NCI-H2171 treated with DMSO at 0.1 percent for 48 hours (cell line): ENCODE measurements around the gene OR1I1.
"Not testable (repeated sequence)": the region's sequence is repeated elsewhere in the genome, so short reads cannot be mapped to it uniquely, and the experiment has no call there.

Source experiments
- DNase-seq: peaks from one replicate; lab custom pipeline; 2025; lab: John Stamatoyannopoulos, UW

OR1I1 gene, protein sequence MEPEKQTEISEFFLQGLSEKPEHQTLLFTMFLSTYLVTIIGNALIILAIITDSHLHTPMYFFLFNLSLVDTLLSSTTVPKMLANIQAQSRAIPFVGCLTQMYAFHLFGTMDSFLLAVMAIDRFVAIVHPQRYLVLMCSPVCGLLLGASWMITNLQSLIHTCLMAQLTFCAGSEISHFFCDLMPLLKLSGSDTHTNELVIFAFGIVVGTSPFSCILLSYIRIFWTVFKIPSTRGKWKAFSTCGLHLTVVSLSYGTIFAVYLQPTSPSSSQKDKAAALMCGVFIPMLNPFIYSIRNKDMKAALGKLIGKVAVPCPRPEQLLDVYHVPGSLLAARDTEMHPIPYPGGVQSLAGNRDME

GRCh38 chr19:15081911-15082310, at the start of gene OR1I1:
Gene OR1I1, plus strand, starts transcription at chr19:15082211. Its CDS starts 4,855 bp downstream, at chr19:15087066.
- DNase-seq = no peak

- DNase-seq = no peak
Observed at GRCh38 chr19:15035795-15036311, 46.2 kb upstream of the OR1I1 start.

- no peak for DNase-seq
Observed at GRCh38 chr19:15037586-15037985, 44.4 kb upstream of the OR1I1 start.

DNA sequence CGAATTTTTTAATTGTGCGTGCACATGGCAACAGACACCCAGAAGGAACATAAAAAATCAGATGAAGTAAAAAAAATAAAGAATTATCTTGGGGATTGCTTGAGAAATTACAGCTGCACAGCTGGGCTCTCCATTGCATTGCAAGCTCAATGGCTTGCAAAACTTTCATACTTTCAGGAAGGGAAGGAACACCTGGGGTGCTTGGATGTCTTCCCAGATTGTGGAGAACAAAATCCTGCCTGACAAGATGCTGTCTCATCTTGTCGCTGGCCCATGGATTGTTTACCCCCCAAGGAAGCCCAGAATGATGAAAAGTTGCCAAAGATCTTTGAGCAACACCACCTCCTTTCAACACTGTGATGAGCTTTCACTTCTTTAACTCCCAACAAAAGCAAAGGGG, 43.7 kb upstream of the OR1I1 start:
- peak; percentile 42 for DNase-seq

- no peak for DNase-seq
Observed at GRCh38 chr19:15042003-15042402, 40.0 kb upstream of the OR1I1 start.

GRCh38 chr19:15042826-15043225, 39.2 kb upstream of the OR1I1 start:
- DNase-seq = no peak

DNA sequence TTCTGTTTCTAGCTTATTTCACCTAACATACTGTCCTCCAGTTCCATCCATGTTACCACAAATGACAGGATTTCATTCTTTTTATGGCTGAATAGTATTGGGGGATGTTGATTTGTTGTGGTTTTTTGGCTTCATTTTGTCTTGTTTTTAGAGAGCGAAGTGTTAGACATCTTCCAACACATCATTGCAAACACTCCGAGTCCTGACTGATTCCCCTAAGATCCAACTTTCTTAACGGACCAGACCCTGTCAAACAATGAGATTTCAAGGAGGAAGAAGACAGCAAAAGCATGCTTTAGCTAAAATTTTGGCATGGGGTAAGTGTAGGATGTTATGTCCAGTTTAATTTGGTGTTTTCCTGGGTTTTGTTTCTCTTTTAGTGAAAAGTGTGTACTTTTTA, 36.5 kb upstream of the OR1I1 start:
- no peak for DNase-seq

- no peak for DNase-seq
Observed at GRCh38 chr19:15047680-15048079, 34.3 kb upstream of the OR1I1 start.

DNA sequence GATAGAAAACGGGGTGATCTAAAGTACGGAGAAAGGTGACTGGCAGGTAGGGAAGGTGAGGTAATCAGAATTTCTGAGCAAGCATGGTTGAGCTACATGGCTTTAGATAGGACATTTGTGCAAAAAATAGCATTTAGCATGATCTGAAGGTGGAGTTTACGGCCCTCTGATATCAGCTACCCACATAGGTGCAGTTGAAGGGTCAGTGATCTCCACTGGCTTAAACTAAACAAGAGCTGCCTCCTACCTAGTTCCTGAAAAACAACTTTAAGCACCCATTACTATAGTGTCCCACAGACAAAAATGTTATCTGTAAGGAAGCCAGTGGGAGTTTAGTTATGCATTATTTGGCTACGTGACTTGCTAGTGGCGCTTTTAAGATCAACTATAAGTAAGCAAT, 33.9 kb upstream of the OR1I1 start:
- DNase-seq = no peak

GRCh38 chr19:15048885-15049541, 33.0 kb upstream of the OR1I1 start, which contains the start of gene CASP14:
Gene CASP14, plus strand, starts transcription at chr19:15049480. Its CDS starts 2,772 bp downstream, at chr19:15052252.
- no peak for DNase-seq

DNA sequence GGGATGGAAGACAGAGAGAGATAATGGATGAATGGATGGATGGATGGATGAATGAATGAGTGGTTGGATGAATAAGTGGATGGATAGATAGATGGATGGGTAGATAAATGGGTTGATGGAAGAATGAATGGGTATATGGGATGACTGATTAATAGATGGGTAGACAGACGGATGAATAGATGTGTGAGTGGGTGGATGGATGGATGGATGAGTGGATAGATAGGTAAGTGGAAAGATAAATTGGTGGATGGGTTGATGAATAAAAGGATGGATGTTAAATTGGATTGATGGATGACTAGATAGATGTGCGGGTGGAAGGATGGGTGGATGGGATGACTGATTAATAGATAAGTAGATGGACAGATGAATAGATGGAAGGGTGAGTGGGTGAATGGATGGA, 31.4 kb upstream of the OR1I1 start:
- no peak for DNase-seq

DNA sequence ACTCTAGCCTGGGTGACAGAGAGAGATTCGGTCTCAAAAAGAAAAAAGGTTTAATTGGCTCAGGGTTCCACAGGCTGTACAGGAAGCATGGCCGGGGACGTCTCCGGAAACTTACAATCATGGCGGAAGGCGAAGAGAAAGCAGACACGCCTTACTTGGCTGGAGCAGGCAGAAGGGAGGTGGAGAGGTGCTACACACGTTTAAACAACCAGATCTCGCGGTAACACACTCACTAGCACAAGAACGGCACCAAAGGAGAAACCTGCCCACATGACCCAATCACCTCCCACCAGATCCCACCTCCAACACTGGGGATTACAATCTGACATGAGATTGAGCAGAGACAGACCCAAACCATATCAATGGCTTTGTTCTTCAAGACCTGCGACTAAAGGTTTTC, 20.0 kb upstream of the OR1I1 start:
- DNase-seq = no peak

DNA sequence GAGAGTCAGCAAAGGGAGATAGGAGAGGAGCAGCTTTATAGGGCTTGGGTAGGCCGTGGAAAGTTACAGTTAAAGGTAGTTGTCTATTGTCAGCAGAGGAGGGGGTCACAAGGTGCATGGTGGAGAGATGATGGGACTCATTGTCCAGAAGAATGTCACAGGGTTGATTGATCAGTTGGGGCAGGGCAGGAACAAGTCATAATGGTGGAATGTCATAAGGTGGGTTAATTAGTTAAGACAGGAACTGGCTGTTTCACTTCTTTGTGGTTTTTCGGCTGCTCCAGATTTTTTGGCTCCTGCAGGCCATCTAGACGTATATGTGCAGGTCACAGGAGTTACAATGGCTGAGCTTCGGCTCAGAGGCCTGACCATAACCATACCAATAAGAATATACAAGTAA, 11.6 kb upstream of the OR1I1 start:
- not testable (repeated sequence) for DNase-seq

- no peak for DNase-seq
Observed at GRCh38 chr19:15072930-15073647, 8.9 kb upstream of the OR1I1 start.

GRCh38 chr19:15074371-15074770, 7.6 kb upstream of the OR1I1 start:
- no peak for DNase-seq

- DNase-seq = no peak
Observed at GRCh38 chr19:15075806-15076205, 6.2 kb upstream of the OR1I1 start.

DNA sequence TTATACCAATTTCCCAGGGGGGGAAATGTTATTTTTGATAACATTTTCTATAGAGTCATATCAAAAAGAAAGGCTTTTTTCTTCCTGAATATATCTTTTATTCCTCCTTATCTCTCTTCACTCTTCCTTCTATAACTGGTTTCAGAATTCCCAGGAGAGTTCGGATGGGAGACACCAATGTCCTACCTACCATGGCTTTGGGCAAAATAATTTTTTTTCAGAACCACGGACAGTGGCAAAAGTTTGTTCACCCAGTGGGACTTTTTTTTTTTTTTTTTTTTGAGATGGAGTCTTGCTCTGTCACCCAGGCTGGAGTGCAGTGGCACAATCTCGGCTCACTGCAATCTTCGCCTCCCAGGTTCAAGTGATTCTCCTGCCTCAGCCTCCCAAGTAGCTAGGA, 2.0 kb upstream of the OR1I1 start:
- not testable (repeated sequence) for DNase-seq

- no peak for DNase-seq
Observed at GRCh38 chr19:15087182-15087581, 5.2 kb downstream of the OR1I1 start.

DNA sequence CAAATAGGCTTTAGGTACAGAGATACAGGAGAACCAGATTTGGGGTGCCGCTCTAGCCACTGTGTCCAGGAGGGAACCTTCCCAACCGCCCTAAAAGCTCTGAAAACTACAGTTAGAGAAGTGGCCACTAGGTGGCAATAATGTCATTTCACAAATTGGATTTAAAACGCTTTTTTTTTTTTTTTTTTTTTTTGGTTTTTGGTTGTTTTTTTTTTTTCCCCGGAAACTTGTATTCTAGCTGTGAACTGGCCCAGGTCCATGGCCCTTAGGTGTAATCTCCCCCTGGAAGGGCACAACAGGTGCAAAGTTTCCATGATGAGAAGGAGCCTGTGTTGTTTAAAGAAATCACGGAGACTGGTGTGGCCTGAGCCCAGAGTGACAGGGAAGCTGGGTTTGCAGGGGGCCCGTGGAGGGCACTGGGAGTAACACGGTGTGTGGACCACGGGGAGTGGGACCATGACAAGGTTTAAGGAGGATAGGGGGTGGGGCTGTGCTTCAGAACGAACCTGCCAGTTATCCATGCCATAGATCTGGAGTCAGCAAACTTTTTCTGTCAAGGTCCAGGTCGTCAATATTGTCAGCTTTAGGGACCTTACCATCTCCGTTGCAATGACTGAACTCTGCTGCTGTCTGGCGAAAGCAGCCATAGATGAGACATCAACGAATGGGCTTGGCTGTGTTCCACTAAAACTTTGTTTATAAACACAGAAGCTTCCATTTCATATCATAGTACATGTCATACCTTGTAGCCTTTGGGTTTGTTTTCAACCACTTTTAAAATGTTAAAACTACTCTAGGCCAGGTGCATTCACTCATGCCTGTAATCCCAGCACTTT, 10.1 kb downstream of the OR1I1 start:
- DNase-seq = peak; percentile 73

- DNase-seq = no peak
Observed at GRCh38 chr19:15093001-15093400, 11.0 kb downstream of the OR1I1 start.

- no peak for DNase-seq
Observed at GRCh38 chr19:15096223-15096622, 14.2 kb downstream of the OR1I1 start.

GRCh38 chr19:15097980-15098379, 16.0 kb downstream of the OR1I1 start:
- not testable (repeated sequence) for DNase-seq
